Left hindlimb (tissue), 1 donor: ENCODE measurements around the gene MAL.
A peak's percentile ranks its signal among the peaks of the same experiment; 100 is the strongest.

Experiments used
- DNase-seq: peaks from one replicate; pipeline ENCODE4 v3.0.0-alpha.2; 2018

MAL gene

DNA sequence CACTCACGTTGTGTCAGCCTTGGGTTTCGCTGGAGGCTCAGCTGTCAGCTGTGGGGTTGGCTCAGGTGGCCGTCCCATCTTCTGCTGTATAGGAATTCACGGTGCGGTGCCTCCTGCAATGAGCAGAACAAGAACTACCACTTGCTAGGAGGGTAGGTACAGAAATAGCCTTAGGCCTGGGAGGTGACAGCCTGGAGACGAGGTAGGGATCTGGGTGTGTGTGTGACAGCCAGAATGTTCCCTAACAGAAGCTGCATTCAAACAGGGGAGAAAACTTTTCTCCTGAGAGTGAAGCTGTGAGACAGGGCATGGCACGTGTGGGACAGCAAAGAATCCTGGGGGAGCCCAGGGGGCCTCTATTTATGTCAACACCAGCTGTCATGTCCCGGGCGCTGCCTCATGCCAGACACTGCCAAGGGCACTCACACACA is 8.4 kb upstream of the MAL start:
- no peak for DNase-seq

DNA sequence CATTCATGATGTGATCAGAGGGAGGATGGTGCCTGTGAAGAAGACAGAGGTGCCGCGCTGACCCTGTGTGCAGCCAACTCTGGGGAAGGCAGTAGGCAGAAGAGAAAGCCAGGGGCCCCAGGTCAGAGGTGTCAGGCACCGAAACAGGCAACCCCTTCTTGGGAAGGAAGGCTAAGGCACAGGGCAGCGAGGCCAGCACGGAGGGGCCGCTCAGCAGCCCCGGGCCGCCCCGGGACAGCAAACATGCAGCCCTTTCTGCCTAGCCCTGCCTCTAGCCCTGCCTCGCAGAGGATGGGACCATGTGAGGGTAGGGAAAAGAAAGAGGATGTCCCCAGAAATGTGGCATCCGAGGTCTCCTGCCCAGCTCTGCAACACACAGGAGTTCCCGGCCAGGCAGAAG is 7.7 kb upstream of the MAL start:
- no peak for DNase-seq

DNA sequence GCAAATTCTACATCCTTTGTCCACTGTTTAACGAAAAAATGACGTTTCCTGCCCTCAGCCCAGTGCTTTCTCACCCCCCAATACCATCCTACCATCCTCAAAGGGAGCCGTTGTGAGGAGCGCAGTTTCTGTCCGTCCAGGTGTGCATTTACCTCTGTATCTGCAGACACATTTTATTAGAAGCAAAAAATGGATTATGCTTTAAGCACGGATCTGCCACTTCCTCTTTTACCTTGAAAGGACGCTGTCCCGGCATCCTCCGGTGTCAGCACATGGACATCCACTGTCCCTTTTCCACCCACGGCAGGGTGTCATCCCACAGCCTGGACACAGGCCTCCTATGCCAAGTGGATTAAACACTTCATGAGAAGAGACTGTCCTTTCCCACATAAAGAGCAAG is 7.2 kb upstream of the MAL start:
- DNase-seq, result no peak

DNA sequence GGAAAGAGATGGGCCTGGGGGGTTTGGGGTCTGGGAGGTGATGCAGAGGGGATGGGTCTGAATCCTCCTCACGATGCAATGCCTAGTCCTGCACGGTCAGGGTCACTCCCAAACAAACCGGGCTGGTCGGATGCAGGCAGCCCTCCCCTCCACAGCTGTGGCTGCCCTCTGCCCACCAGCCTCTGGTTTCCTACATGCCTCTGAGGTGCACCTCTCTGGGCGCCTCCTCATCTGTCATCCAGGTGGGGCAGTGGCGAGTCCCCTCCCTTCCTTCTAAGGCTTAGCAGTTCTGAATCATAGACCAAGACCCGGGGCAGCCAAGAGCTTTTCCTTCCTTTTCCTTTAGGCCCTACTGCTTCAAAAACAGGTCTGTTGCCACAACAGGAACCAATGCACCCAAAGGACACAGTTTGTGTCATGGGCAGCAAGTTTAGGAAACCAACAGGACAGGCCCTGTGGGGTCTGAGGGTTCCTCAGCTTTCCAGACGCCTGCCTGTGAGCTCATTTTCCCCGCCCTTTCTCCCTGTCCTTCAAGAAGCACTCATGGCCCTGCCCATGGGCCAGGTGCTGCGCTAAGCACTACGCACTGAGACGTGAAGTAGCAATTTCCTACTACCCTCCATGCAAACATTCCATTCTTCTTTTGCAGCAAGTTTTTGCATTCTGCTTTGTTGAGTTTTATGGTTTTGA is 6.5 kb upstream of the MAL start:
- no peak for DNase-seq

DNA sequence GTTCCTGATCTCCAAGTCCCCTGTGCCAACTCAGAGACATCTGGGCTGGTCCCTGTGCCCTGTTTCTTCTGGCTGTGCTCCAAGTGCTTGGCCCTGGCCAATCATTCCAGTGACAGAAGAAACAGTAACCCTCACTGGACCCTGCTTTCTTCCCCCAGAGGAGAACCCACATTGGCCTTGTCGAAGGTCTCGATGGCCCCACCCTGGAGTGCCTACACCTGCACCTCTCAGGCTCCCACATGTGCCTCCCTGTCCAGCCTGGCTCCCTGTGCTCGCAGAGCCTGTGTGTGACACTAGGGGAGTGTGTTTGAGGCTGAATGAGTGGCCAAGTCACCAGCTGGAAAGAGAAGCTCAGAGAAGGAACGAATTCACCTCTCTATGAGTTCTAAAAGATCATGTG is 5.9 kb upstream of the MAL start:
- DNase-seq, result no peak

DNA sequence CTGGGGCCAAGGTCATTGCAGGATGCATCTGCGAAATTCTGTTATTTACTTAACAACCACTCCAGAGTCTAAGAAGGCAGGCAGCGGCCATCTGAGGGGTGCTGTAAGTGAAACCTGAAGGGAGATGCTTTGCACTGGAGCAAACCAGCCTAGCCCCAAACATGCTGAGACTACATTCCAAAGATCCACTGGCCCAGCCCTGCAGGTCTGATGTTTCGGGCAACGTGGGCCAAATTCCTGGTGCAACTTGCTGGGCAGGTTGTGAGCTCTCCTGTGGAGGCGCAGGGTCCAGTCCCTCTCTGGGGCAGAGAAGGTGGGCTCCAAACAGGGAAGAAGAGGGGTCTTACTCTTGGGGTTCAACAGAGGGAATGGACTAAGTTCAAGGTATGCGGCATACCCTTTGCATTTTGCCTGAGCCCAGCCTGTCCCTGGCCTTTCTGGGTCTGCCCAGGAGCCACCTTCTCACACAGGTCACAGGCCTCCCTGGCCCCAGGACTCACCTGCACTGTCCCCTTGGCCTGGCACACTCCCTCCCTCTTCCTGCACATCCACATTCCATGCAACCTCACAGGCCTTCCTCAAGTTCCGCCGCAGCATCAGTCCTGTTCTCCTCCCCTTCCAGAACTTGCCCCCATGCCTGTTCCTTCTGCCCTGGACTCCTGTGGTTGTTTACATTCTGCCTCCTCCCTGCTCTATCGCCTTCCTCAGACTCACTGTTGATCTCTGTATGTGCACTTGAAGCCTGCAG is 5.1 kb upstream of the MAL start:
- DNase-seq, result no peak

DNA sequence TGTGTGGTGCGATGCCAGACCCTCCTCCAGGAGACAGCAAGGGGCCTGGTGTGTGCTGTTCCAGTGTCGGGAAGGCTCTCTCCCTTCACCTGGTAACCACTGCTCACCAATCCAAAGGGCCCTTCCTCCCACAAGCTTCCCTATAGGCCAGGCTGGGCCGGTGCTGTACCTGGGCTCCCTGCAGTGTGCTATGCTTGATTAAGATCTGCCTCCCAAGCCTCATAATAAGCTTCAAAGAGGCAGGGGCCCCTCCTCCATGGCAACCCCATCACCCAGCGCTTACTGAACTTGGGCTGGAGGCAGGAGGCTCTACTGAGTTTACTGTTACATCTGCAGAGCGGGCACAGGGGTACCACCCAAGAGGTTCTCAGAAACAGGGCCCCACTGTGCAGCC is 4.5 kb upstream of the MAL start:
- no peak for DNase-seq

DNA sequence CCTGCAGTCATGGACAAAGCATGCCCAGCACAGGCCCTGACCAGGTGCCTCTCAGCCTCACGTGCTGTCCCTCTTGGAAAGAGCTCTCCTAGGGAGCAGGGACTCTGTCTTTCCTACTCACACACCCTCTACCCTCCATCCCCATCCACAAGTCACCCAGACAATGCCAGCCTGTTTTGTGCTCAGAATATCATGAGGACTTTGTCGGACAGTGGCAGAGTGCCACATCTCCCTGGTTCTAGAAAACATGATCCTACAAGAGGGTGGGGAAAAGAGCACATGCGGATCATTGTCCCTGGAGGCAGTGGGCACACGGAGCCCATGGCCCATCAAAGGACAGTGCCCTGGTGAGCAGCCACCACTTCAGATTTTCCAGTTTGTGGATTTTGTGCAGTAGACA is 3.7 kb upstream of the MAL start:
- DNase-seq, result no peak

DNA sequence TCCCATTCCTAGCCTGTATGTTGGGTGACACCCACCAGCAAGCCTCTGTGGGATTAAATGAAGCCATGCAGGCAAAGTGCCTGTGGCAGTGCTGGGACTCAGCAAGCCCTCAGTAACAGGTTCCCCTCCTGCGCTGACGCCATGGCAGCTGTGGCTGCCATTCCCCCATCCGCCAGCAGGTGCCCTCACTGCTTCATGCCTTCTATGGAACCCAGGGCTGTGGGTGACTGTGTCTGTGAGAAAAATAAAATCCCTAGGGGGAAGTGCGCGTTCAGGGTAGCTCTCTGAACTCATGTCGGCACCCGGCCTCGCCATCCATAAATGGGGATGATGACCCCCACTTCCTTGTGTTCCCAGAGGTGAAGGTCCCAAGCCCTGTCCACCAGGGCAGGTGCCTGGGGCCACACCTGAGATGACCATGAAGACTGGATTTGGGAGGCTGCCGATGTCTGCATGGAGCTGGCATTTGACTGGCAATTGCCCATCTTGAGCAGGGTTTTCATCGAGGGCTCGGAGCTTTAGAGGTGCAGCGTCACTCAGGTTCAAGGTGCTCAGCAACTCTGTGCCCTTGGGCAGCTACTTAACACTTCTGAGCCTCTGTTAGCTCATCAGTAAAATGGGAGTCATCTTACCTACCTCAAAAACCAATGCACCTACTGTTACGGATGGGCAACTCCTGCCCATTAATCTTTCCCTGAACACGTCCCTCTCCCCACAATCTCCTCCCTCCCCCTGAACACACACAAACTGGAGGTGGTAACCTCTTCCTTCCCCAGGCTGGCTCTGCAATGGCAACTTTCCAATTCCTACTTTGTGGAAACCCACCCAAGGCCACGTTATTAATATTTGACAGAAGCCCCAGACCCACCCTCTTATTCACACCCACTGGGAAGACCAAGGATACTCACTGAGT is 2.9 kb upstream of the MAL start:
- DNase-seq, result peak; percentile 64

DNA sequence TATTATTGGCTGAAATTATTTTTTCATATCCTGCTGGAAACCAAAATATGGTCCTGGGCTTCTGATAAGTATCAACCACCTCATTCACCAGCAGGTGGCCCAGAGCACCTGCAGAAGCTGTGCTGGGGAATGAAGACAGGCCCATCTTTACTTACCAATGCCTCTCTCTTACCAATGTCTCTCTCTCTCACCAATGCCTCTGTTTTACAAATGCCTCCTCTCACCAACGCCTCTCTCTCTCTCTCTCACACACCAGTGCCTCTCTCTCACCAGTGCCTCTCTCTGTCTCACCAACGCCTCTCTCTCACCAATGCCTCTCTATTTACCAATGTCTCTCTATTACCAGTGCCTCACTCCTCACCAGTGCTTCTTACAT is 2.3 kb upstream of the MAL start:
- no peak for DNase-seq

DNA sequence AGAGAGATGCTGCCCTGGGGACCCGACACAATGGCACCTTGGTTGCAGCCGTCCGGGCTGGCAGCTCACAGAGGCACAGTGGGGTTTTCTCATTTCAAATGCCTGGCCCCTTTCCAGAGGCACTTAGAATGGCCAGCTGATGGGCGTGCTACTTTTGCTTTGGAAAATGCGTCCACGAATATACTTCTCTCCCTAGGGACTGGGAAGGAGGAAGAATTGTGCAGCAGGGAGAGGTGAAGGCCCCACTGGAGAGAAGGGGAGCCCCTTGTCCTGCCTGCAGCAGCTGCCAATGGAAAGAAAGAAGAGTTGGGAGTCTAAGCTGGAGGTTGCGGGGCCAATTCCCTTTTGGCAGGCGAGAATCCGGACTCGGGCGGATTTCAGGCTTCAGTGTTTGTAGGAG is 1.1 kb upstream of the MAL start:
- DNase-seq, result no peak

DNA sequence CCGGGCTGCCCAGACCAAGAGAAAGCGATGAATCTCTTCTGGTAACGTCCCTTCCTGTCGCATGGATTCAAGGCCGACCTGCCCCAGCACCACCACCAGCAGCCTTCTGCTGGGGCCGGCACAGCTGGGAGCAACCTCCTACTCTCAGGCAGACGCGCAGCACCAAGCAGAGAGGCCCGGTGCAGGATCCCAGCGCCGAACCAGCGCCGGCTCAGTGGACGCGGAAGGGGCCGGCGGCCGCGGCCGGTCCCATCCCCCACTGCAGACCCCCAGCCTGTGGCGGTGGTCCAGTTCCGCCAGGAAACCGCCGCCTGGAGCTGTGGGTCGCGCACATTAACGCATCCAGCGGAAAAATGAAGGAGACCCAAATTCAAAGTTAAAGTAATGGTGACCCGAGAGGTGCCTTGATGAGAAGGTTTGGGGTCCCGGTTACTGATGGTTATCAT is 525 bp upstream of the MAL start:
- no peak for DNase-seq

DNA sequence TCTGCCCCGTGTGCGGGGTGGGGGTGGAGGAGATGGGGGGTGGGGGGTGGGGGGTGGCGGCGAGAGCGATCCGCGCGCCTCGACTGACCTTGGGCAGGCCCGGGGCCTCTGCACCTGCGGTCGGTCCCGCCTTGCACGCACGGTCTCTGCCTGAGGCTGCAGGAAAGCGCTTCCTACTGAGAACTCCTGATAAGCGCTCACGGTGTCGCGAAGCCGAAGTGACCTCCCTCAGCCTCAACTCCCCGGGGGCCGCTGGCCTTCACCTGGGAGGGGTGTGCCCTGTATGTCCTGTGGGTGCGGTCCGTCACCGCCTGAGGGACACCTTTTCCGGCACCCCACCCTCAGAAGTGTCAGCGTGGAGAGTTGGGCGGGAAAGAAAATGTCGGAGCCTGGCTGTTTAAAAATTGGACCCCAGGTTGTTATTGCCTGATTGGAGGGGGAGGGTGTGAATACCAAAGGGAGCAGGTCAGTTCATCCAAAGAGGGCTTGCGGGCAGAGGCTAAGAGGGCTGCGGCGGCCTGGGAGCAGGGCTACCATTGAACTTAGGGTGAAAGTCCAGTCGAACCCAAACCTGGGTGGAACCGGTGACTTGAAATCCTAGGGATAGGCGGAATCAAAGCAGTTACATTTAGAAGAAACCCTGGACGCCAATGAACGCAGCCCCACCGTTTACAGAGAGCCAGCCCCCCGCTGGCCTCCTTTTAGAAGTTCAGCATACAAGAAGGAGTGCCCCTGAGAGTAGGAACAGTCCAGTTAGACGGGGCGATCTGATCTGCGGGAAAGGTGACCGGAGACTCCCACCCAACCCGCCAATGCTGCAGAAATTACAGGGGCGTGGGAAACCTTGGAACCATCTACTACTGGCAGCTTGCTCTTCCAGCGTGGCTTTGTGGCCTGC is 1.2 kb downstream of the MAL start:
- DNase-seq, result no peak

DNA sequence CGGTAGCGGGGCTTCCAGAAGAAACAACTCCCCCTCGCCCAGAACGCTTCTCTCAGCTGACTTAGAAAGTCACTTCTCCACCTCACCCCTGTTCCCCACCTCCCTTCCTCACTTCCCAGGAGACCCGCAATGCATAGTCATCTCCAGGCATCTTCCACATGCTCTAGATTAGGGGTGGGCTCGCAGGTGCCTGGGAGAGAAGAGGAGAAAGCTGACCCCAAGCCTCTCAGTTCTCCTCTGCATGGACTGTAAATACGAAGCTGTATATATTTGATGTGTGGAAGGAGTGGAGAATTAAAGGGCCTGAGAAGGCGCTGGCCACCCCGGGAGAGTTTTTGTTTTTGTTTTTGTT is 1.8 kb downstream of the MAL start:
- DNase-seq, result no peak

DNA sequence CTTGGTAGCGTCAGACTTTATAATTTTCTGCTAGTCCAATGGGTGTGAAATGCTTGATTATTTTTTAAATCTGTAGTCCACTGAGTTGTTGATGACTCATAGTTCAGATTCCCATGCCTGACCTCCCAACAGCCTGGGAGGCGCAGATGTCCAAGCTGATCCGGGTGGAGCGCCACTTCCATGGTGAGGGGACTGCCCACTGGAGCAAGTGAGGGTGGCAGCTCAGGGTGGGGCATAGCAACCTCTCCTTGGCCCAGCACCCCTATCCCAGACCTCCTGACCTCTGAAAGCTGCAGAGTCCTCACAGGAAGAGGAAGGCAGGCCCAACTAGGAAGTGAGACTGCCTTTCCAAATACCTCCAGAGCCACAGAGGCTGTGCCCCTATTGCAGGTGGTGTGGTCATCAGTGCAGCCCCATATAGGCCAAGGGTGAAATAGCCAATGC is 4.4 kb downstream of the MAL start:
- no peak for DNase-seq

DNA sequence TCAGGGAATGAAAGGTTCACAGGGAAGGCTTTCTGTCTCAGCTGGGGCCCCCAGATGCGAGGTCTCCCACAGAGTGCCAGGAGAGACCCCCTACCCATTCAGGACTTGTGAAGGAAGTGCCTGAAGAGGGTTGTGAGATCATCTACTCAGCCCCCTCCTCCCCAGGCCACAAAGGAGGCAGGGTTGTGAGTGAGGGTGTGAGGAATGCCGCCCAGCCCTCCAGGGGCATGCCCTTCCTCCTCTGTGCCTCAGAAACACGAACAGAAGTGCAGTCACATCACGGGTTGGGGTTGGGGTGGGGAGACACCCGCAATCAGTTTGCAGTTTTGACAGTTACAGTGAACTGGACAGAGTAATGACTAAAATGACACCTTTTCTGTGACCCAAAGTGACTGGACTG is 5.0 kb downstream of the MAL start:
- no peak for DNase-seq

DNA sequence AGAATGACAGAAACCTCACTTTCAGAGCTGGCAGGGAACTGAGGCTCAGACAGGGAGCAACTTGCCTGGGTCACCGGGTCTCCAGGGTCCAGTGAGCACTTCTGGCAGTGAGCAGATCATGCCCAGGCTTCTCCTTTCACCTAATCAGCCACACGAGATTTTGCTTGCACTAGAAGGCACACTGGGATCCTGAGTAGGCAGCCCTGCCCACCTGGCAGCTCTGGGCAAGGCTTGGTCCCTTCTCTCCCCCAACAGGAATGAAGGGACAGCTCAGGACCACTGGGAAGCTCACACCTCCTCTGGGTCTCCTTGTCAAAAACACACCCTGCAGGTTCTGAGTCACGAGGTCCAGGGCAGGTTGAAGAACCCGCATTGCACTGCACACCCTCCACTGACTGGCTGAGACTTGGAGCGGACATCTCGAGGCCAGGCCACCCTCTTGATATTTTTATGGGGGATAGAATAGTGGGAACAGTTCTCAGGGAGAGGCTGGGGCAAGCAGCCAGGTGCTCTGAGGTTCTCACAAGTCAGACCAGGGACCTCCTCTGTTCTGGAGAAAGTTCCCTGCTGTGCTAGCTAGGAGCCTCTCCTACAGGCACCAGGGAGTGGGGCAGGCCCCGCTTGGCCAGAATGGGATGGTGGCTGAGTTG is 5.7 kb downstream of the MAL start:
- no peak for DNase-seq

DNA sequence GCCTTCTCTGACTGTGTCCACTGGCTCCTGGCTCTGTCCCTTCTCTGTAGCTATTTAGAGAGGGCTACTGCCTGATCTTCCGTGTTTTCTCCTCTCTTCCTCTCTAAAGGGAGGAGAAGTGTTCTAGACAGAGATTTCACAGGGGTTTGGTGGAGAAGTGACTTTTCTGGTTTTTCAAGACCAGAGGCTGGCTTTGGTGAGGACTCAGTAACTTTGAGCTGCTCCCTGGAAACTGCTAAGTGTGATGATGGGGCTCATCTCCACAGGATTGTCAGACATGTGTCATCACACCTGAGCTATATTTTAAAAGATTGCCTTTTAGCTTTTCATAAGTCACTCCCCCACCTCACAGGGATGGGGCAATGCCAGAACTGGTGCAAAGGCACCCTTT is 6.2 kb downstream of the MAL start:
- DNase-seq, result no peak

DNA sequence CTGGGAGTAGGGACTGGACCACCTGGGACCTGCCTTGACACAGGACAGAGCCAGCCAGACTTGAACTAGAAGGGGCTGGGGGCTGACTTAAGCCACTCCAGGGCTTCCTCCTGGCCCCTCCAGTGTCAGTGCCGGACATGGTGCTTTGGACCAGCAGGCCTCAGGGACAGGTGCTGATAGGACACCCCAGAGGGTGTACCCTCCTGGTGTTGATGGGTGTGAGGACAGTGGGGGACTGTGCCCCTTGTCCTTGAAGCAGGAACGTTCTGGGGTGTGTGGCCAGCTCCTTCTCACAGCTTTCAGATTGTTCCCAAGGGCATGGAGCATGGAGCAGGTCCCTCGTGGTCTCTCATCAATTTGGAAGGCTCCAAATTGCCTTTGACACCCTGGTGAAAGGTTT is 6.8 kb downstream of the MAL start:
- DNase-seq, result no peak

DNA sequence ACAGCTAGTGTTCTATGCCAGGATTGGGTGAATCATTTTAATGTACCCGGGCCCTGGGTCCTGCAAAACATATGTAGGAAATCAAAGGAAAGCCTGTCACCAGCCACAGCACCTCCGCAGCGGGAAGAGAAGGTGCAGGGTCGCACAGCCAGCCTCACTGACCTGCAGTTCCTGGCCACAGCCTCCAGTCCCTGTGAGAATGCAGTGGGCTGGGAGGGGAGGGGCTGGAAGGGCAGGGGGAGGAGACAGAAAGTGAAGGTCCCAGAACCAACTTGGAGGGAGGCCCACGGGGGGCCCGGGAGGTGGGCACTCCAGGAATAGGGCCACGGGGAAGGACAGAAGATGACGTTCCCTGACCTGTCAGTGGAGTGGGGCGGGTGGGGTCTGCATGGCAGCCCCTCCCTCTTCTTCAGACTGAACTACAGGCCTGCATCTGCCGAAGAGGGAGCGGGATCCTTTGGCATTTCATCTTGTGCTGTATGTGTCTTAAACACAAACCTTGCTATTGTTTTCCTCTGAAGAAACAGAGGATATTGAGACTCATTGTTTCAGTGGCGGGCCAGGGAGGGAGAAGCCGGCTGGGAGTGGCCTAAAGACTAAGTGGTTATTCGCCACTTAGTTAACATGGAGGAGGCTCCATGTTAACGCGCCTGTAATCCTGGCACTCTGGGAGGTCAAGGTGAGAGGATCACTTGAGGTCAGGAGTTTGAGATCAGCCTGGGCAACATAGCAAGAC is 7.5 kb downstream of the MAL start:
- DNase-seq, result no peak

DNA sequence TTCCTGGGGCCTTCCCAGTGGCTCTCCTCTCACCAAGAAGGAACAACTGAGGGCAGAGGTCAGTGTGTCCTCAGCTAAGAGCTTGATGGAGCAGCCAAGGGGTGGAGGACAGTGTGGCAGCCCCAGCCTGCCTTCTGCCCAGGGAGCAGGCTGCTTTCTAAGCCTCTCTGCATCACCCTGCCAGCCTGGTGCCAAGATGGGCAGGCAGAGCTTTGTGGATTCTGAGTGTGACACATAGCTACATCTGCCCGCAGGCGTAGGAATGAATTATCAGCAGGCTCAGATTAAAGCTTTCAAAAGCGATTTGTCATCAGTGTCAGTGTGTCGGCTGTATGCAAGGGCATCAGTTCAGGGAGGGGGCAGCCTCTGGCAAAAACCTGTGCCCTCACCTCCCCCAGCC is 8.7 kb downstream of the MAL start:
- DNase-seq, result no peak

DNA sequence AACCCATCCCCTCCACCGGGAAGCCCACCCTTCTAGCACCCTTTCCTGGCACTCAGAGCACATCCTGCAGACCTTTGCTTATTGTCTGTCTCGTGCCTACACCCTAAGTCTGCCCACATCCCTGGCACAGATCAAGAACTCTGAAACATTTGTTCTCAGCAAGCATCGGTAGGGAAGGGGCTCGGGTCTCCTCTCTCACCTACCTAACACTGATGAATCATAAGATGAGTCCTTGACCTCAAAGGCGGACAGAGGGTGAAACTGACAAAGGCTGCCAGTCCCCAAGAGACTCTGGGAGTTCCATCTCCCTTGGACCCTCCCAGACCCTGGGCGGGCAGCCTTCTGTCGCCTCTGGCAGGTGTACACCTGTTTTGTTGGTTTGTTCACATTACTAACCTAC is 9.3 kb downstream of the MAL start:
- no peak for DNase-seq
